OCI-LY3 (cell line): Measurements from ENCODE around the gene FGD3.
"Not testable (repeated sequence)": the region's sequence is repeated elsewhere in the genome, so short reads cannot be mapped to it uniquely, and the experiment has no call there.

Source experiments
- EZH2phosphoT487 ChIP-seq: fragments of 200-600 bp; shearing (Covaris generic); IDR thresholded peaks from 2 replicates; pipeline ENCODE4 v1.6.1; 2018; ENCODE audit warnings: antibody characterized with exemption, mixed run types, low read depth
- TF ChIP-seq, protein P1 (sequence below): fragments of 200-600, 300-600 bp; sonication (generic); IDR thresholded peaks from 2 replicates; pipeline ENCODE4 v1.5.1; 2014; ENCODE audit warnings: antibody characterized with exemption, low read length, low read depth

DNA sequence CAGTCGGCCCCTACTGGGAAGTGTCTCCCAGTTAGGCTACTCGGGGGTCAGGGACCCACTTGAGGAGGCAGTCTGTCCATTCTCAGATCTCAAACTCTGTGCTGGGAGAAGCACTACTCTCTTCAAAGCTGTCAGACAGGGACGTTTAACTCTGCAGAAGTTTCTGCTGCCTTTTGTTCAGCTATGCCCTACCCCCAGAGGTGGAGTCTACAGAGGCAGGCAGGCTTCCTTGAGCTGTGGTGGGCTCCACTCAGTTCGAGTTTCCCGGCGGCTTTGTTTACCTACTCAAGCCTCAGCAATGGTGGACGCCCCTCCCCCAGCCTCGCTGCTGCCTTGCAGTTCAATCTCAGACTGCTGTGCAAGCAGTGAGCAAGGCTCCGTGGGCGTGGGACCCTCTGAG, 51.5 kb downstream of the FGD3 start:
- TF ChIP-seq, protein P1, sequence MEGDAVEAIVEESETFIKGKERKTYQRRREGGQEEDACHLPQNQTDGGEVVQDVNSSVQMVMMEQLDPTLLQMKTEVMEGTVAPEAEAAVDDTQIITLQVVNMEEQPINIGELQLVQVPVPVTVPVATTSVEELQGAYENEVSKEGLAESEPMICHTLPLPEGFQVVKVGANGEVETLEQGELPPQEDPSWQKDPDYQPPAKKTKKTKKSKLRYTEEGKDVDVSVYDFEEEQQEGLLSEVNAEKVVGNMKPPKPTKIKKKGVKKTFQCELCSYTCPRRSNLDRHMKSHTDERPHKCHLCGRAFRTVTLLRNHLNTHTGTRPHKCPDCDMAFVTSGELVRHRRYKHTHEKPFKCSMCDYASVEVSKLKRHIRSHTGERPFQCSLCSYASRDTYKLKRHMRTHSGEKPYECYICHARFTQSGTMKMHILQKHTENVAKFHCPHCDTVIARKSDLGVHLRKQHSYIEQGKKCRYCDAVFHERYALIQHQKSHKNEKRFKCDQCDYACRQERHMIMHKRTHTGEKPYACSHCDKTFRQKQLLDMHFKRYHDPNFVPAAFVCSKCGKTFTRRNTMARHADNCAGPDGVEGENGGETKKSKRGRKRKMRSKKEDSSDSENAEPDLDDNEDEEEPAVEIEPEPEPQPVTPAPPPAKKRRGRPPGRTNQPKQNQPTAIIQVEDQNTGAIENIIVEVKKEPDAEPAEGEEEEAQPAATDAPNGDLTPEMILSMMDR: not testable (repeated sequence)
- not testable (repeated sequence) for TF ChIP-seq EZH2phosphoT487
